H9 (cell line): ENCODE measurements around the gene ZC3H6. TPM values are rescaled to one million over a fixed set of nuclear protein-coding genes. Genes with fewer than 3 reads are reported as not detected.

Experiments
- DNase-seq: peaks from one replicate; pipeline ENCODE4 v3.0.0-alpha.2; 2017
- H2AFZ ChIP-seq: one replicate; pipeline ENCODE4 v1.6.1; 2013; ENCODE audit warnings: mild to moderate bottlenecking, low read length, control low read depth, moderate library complexity
- H2AK5ac ChIP-seq: 2 replicates; pipeline ENCODE4 v1.6.1; 2013; ENCODE audit warnings: low read length, control low read depth, mixed read lengths; ENCODE audit not compliant: insufficient read length
- H2BK120ac ChIP-seq: one replicate; pipeline ENCODE4 v1.6.1; 2013; ENCODE audit warnings: low read depth, mild to moderate bottlenecking, low read length, control low read depth, inconsistent platforms; ENCODE audit not compliant: poor library complexity, severe bottlenecking
- H2BK12ac ChIP-seq: 2 replicates; pipeline ENCODE4 v1.6.1; 2013; ENCODE audit warnings: low read length, control low read depth, mixed read lengths, low read depth; ENCODE audit not compliant: insufficient read length
- H2BK15ac ChIP-seq: 2 replicates; pipeline ENCODE4 v1.6.1; 2013; ENCODE audit warnings: low read depth, low read length, control low read depth
- H2BK20ac ChIP-seq: one replicate; pipeline ENCODE4 v1.6.1; 2013; ENCODE audit warnings: low read depth, mild to moderate bottlenecking, low read length, control low read depth, inconsistent platforms; ENCODE audit not compliant: poor library complexity, severe bottlenecking
- H2BK5ac ChIP-seq: 2 replicates; pipeline ENCODE4 v1.6.1; 2013; ENCODE audit warnings: low read length, control low read depth, mixed read lengths; ENCODE audit not compliant: insufficient read length
- H3K14ac ChIP-seq: 2 replicates; pipeline ENCODE4 v1.6.1; 2013; ENCODE audit warnings: low read length, control low read depth; ENCODE audit not compliant: insufficient read depth
- H3K18ac ChIP-seq: 2 replicates; pipeline ENCODE4 v1.6.1; 2013; ENCODE audit warnings: low read depth, mild to moderate bottlenecking, mixed read lengths, low read length, control low read depth; ENCODE audit not compliant: insufficient read length
- H3K23ac ChIP-seq: 2 replicates; pipeline ENCODE4 v1.6.1; 2013; ENCODE audit warnings: low read length, control low read depth, mixed read lengths, low read depth; ENCODE audit not compliant: insufficient read length
- H3K23me2 ChIP-seq: 2 replicates; pipeline ENCODE4 v1.6.1; 2013; ENCODE audit warnings: low read depth, mild to moderate bottlenecking, mixed read lengths, low read length, control low read depth; ENCODE audit not compliant: insufficient read length, poor library complexity, severe bottlenecking
- H3K27ac ChIP-seq: 2 replicates; pipeline ENCODE4 v1.5.1; 2013; ENCODE audit warnings: low read length, control low read depth, mixed read lengths, low read depth; ENCODE audit not compliant: insufficient read length
- H3K27me3 ChIP-seq: 2 replicates; pipeline ENCODE4 v1.6.1; 2013; ENCODE audit warnings: low read length, control low read depth, inconsistent platforms; ENCODE audit not compliant: insufficient read depth
- H3K4ac ChIP-seq: 2 replicates; pipeline ENCODE4 v1.6.1; 2013; ENCODE audit warnings: low read depth, mild to moderate bottlenecking, control low read depth, inconsistent platforms, low read length, moderate library complexity
- H3K4me1 ChIP-seq: 2 replicates; pipeline ENCODE4 v1.6.1; 2013; ENCODE audit warnings: low read length, control low read depth, inconsistent platforms; ENCODE audit not compliant: insufficient read depth
- H3K4me2 ChIP-seq: 2 replicates; pipeline ENCODE4 v1.6.1; 2013; ENCODE audit warnings: low read length, control low read depth, mixed read lengths; ENCODE audit not compliant: insufficient read length, insufficient read depth
- H3K56ac ChIP-seq: 2 replicates; pipeline ENCODE4 v1.6.1; 2013; ENCODE audit warnings: low read depth, mild to moderate bottlenecking, mixed read lengths, low read length, control low read depth; ENCODE audit not compliant: insufficient read length
- H3K79me1 ChIP-seq: 2 replicates; pipeline ENCODE4 v1.6.1; 2013; ENCODE audit warnings: low read depth, mild to moderate bottlenecking, moderate library complexity, low read length, control low read depth, inconsistent platforms; ENCODE audit not compliant: insufficient read depth, poor library complexity, severe bottlenecking
- H3K79me2 ChIP-seq: 2 replicates; pipeline ENCODE4 v1.6.1; 2013; ENCODE audit warnings: low read length, control low read depth, inconsistent platforms; ENCODE audit not compliant: insufficient read depth
- H3K9ac ChIP-seq: 2 replicates; pipeline ENCODE4 v1.6.1; 2013; ENCODE audit warnings: low read length, control low read depth, mixed read lengths; ENCODE audit not compliant: insufficient read length; ENCODE audit errors: extremely low read depth
- H3K9me3 ChIP-seq: one replicate; pipeline ENCODE4 v1.6.1; 2013; ENCODE audit warnings: low read depth, low read length, inconsistent platforms; ENCODE audit not compliant: control insufficient read depth
- H3T11ph ChIP-seq: one replicate; pipeline ENCODE4 v1.6.1; 2013; ENCODE audit warnings: mild to moderate bottlenecking, low read length, control low read depth, inconsistent platforms
- H4K20me1 ChIP-seq: one replicate; pipeline ENCODE4 v1.6.1; 2013; ENCODE audit not compliant: control insufficient read depth, insufficient read length, insufficient read depth
- H4K5ac ChIP-seq: 2 replicates; pipeline ENCODE4 v1.6.1; 2013; ENCODE audit warnings: low read depth, mild to moderate bottlenecking, mixed read lengths, low read length, control low read depth; ENCODE audit not compliant: insufficient read length
- H4K8ac ChIP-seq: replicated peaks from 2 replicates; pipeline ENCODE4 v1.6.1; 2013; ENCODE audit warnings: low read length, control low read depth, mixed read lengths, low read depth; ENCODE audit not compliant: insufficient read length
- H4K91ac ChIP-seq: 2 replicates; pipeline ENCODE4 v1.6.1; 2013; ENCODE audit warnings: low read depth, mild to moderate bottlenecking, moderate library complexity, mixed read lengths, low read length, control low read depth; ENCODE audit not compliant: insufficient read length
- H3K27ac Mint-ChIP-seq, 3 experiments: 2 replicates in 2 of 3; 3 replicates in 1 of 3; pipeline ENCODE4 v1.8.0; 2020 to 2021; ENCODE audit warnings: mixed read lengths in 3 of 3, mild to moderate bottlenecking in 1 of 3, moderate library complexity in 1 of 3
- H3K27me3 Mint-ChIP-seq: 2 replicates; pipeline ENCODE4 v1.8.0; 2021; ENCODE audit warnings: low read depth, mild to moderate bottlenecking, moderate library complexity, mixed read lengths
- H3K36me3 Mint-ChIP-seq, 3 experiments: 2 replicates in 2 of 3; 3 replicates in 1 of 3; pipeline ENCODE4 v1.8.0; 2020 to 2021; ENCODE audit warnings: low read depth in 3 of 3, mixed read lengths in 3 of 3; ENCODE audit not compliant: insufficient read depth in 1 of 3
- H3K4me1 Mint-ChIP-seq, 2 experiments: 2 replicates each; pipeline ENCODE4 v1.8.0; 2020; ENCODE audit warnings: mixed read lengths in 2 of 2
- H3K4me3 Mint-ChIP-seq, 2 experiments: 2 replicates in 1 of 2; 3 replicates in 1 of 2; pipeline ENCODE4 v1.8.0; 2020 to 2021; ENCODE audit warnings: mild to moderate bottlenecking in 2 of 2, mixed read lengths in 2 of 2, moderate library complexity in 1 of 2
- H3K9me3 Mint-ChIP-seq, 2 experiments: 2 replicates in 1 of 2; 3 replicates in 1 of 2; pipeline ENCODE4 v1.8.0; 2020; ENCODE audit warnings: mild to moderate bottlenecking in 2 of 2, mixed read lengths in 2 of 2, moderate library complexity in 1 of 2
- WGBS: extraction: QIAGEN DNeasy Blood & Tissue Kit; methylation state at CpG from one replicate; pipeline ENCODE4 v1.1.7; 2013; ENCODE audit warnings: missing lambda C conversion rate, low lambda C conversion rate, mixed read lengths; ENCODE audit not compliant: insufficient read length; ENCODE audit errors: extremely low coverage; 5-methylcytosine and 5-hydroxymethylcytosine counted together
- total RNA-seq: library from RNA; stranded (reverse); gene quantifications from 2 replicates; pipeline ENCODE4 v1.2.1, GENCODE V29; 2021
- TF ChIP-seq, protein P1 (sequence below): fragments of 200-600 bp; sonication (generic); conservative IDR thresholded peaks from 3 replicates; pipeline ENCODE4 v1.8.0; 2021; ENCODE audit warnings: antibody characterized with exemption, mild to moderate bottlenecking

The ZC3H6 gene
- total RNA-seq, 1 experiment from 2014 or later: 3.5 TPM

DNA sequence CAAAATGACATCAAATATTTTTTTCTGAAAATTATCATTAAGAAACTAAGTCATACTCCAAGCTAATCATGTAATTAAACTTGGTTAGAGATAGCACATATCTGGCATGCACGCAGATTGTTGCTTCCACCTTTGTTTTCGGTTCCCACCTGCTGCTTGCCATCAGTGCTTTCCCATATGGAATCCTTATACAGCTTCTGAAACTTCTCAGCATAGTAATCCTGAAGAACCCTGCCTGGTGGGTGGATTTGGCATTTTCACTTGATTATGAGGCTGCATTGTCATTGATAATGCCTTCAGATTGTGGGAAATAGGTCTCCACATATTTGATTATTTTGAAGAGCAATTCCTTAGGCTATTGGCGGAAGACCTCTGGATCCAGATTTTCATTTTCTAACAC, 47.5 kb downstream of the ZC3H6 start:
- no CpG with 5 or more reads among the region's 3 CpGs for WGBS
- H2BK20ac ChIP-seq: no peak overlapping the region
- H3K4ac ChIP-seq: no peak overlapping the region
- Mint-ChIP-seq H3K27ac (peak overlapping the region in 1 of 3 experiments; percentile 32; a peak in 1 of 7 replicates), H3K4me1 (peaks cover 5 to 7% of the 10 kb centered on the region in 2 experiments), H3K4me3 (no peak overlapping the region), H3K27me3 (no peaks in the 10 kb centered on the region), H3K36me3 (peaks cover 10 to 14% (median 12%) of the 10 kb centered on the region in 3 experiments), H3K9me3 (no peaks in the 10 kb centered on the region)
- no peak overlapping the region for H2AFZ ChIP-seq
- H3T11ph ChIP-seq: no peak overlapping the region
- H3K27ac ChIP-seq: no peak overlapping the region
- H2BK15ac ChIP-seq: no peak overlapping the region
- H2BK12ac ChIP-seq: no peak overlapping the region
- TF ChIP-seq, protein P1, sequence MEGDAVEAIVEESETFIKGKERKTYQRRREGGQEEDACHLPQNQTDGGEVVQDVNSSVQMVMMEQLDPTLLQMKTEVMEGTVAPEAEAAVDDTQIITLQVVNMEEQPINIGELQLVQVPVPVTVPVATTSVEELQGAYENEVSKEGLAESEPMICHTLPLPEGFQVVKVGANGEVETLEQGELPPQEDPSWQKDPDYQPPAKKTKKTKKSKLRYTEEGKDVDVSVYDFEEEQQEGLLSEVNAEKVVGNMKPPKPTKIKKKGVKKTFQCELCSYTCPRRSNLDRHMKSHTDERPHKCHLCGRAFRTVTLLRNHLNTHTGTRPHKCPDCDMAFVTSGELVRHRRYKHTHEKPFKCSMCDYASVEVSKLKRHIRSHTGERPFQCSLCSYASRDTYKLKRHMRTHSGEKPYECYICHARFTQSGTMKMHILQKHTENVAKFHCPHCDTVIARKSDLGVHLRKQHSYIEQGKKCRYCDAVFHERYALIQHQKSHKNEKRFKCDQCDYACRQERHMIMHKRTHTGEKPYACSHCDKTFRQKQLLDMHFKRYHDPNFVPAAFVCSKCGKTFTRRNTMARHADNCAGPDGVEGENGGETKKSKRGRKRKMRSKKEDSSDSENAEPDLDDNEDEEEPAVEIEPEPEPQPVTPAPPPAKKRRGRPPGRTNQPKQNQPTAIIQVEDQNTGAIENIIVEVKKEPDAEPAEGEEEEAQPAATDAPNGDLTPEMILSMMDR: no peak
- H2AK5ac ChIP-seq: no peak overlapping the region
- H3K79me1 ChIP-seq: no peaks in the 10 kb centered on the region
- no peak overlapping the region for H2BK120ac ChIP-seq
- H3K23me2 ChIP-seq: no peaks in the 10 kb centered on the region
- H4K20me1 ChIP-seq: no peaks in the 10 kb centered on the region
- H4K91ac ChIP-seq: no peak overlapping the region
- no peak for DNase-seq
- H3K23ac ChIP-seq: no peak overlapping the region
- H3K56ac ChIP-seq: no peak overlapping the region
- no peak overlapping the region for H4K8ac ChIP-seq
- no peak overlapping the region for H4K5ac ChIP-seq
- H3K9me3 ChIP-seq: no peaks in the 10 kb centered on the region
- no peak overlapping the region for H3K4me2 ChIP-seq
- no peak overlapping the region for H2BK5ac ChIP-seq
- no peaks in the 10 kb centered on the region for H3K4me1 ChIP-seq
- no peaks in the 10 kb centered on the region for H3K27me3 ChIP-seq
- H3K79me2 ChIP-seq: no peaks in the 10 kb centered on the region
- H3K14ac ChIP-seq: no peak overlapping the region
- no peak overlapping the region for H3K18ac ChIP-seq
- no peak overlapping the region for H3K9ac ChIP-seq
